PC-3 (cell line): ENCODE measurements around the gene SPSB1. TPM values are rescaled to one million over a fixed set of nuclear protein-coding genes. Genes with fewer than 3 reads are reported as not detected.

Experiments used
- ATAC-seq: fragments of 200-7000 bp; cut with Tn5 transposase; 2 replicates; pipeline ENCODE4 v1.9.1; 2020; ENCODE audit warnings: mild to moderate bottlenecking, moderate library complexity
- BruUV-seq: library from RNA; stranded (reverse); fragments of 400-500 nt; replicated peaks from 2 replicates; lab custom pipeline; 2021; lab: Mats Ljungman, UMichigan
- CTCF ChIA-PET: fragments of 300-600 bp; sonication (Branson Sonifier 250); formaldehyde crosslinking; loops from one replicate; lab custom pipeline; 2022; ENCODE audit warnings: antibody characterized with exemption; lab: Charles Lee
- POLR2A ChIA-PET: fragments of 300-600 bp; sonication (Branson Sonifier 250); formaldehyde crosslinking; loops from one replicate; lab custom pipeline; 2022; ENCODE audit warnings: antibody characterized with exemption; ENCODE audit not compliant: unreplicated experiment; lab: Charles Lee
- DNase-seq: peaks from one replicate; pipeline ENCODE4 v3.0.0-alpha.2; 2015
- H2AFZ ChIP-seq: fragments of 300-600 bp; sonication (generic); 2 replicates; pipeline ENCODE4 v1.6.0; 2016; ENCODE audit warnings: antibody characterized with exemption, low read length
- H3F3A ChIP-seq: fragments of 300-600 bp; sonication (generic); one replicate; pipeline ENCODE4 v1.6.0; 2017; ENCODE audit warnings: antibody characterized with exemption, low read length, control low read depth, mild to moderate bottlenecking; ENCODE audit not compliant: unreplicated experiment
- H3K27ac ChIP-seq: fragments of 300-600 bp; sonication (generic); 2 replicates; pipeline ENCODE4 v1.5.1; 2016; ENCODE audit warnings: mild to moderate bottlenecking, low read length
- H3K27me3 ChIP-seq: fragments of 300-600 bp; sonication (generic); 2 replicates; pipeline ENCODE4 v1.6.1; 2016; ENCODE audit warnings: low read length, mixed read lengths
- H3K36me3 ChIP-seq: fragments of 300-600 bp; sonication (generic); 2 replicates; pipeline ENCODE4 v1.6.1; 2016; ENCODE audit warnings: low read depth, mixed run types, low read length, mixed read lengths
- H3K4me1 ChIP-seq: fragments of 300-600 bp; sonication (generic); 2 replicates; pipeline ENCODE4 v1.5.1; 2016; ENCODE audit warnings: low read length; ENCODE audit not compliant: insufficient read depth
- H3K4me2 ChIP-seq: fragments of 300-600 bp; sonication (generic); 2 replicates; pipeline ENCODE4 v1.6.0; 2016; ENCODE audit warnings: low read length
- H3K4me3 ChIP-seq: fragments of 300-600 bp; sonication (generic); 2 replicates; pipeline ENCODE4 v1.5.1; 2016; ENCODE audit warnings: mild to moderate bottlenecking, low read length, mixed read lengths
- H3K79me2 ChIP-seq: fragments of 300-600 bp; sonication (generic); 2 replicates; pipeline ENCODE4 v1.6.1; 2017; ENCODE audit warnings: low read length, mixed read lengths
- H3K9ac ChIP-seq: fragments of 300-600 bp; sonication (generic); 2 replicates; pipeline ENCODE4 v1.6.0; 2016; ENCODE audit warnings: mild to moderate bottlenecking, low read length
- H3K9me2 ChIP-seq: fragments of 300-600 bp; sonication (generic); replicated peaks from 2 replicates; pipeline ENCODE4 v1.6.1; 2016; ENCODE audit warnings: mixed run types, low read length, mixed read lengths
- H3K9me3 ChIP-seq: fragments of 300-600 bp; sonication (generic); 2 replicates; pipeline ENCODE4 v1.6.1; 2016; ENCODE audit warnings: low read length, mixed read lengths
- H4K20me1 ChIP-seq: fragments of 300-600 bp; sonication (generic); 2 replicates; pipeline ENCODE4 v1.6.1; 2016; ENCODE audit warnings: low read length, mixed read lengths
- EZH2 ChIP-seq: fragments of 300-600 bp; sonication (generic); IDR thresholded peaks from one replicate; pipeline ENCODE4 v1.6.1; 2017; ENCODE audit warnings: antibody characterized with exemption, mild to moderate bottlenecking, low read length; ENCODE audit not compliant: unreplicated experiment
- EZH2phosphoT487 ChIP-seq: fragments of 300-600 bp; sonication (generic); IDR thresholded peaks from 2 replicates; pipeline ENCODE4 v1.6.1; 2018; ENCODE audit warnings: mild to moderate bottlenecking, antibody characterized with exemption, low read length, borderline replicate concordance
- intact Hi-C: fragments of 100-400 bp; cut with micrococcal nuclease; formaldehyde crosslinking; loops from 2 replicates; pipeline ENCODE4 v1.9.0; 2023
- total RNA-seq: library from RNA; depleted of rRNA; stranded (reverse); fragments of >200 nt; gene quantifications from 2 replicates; pipeline ENCODE4 v1.2.3, GENCODE V29; 2014
- TF ChIP-seq, protein P1 (sequence below): fragments of 300-600 bp; sonication (generic); conservative IDR thresholded peaks from 2 replicates; pipeline ENCODE4 v1.5.1; 2017; ENCODE audit warnings: antibody characterized with exemption, low read depth, mild to moderate bottlenecking, low read length

Gene SPSB1
- total RNA-seq, 1 experiment from 2014 or later: 18.1 TPM

- Histone ChIP-seq H3K4me3 (no peak overlapping the region), H3F3A (no peaks in the 10 kb centered on the region), H2AFZ (no peak overlapping the region), H4K20me1 (no peaks in the 10 kb centered on the region), H3K9me2 (no peaks in the 10 kb centered on the region), H3K9ac (no peak overlapping the region), H3K27ac (no peak overlapping the region), H3K36me3 (no peaks in the 10 kb centered on the region; the same call in 1 of the 2 replicates), H3K4me1 (no peaks in the 10 kb centered on the region), H3K4me2 (no peak overlapping the region), H3K79me2 (no peaks in the 10 kb centered on the region), H3K27me3 (no peaks in the 10 kb centered on the region), H3K9me3 (no peaks in the 10 kb centered on the region; the same call in 1 of the 2 replicates)
- intact Hi-C loops: no loop called here
- no peak for TF ChIP-seq EZH2
- TF ChIP-seq EZH2phosphoT487: no peak
- TF ChIP-seq, protein P1, sequence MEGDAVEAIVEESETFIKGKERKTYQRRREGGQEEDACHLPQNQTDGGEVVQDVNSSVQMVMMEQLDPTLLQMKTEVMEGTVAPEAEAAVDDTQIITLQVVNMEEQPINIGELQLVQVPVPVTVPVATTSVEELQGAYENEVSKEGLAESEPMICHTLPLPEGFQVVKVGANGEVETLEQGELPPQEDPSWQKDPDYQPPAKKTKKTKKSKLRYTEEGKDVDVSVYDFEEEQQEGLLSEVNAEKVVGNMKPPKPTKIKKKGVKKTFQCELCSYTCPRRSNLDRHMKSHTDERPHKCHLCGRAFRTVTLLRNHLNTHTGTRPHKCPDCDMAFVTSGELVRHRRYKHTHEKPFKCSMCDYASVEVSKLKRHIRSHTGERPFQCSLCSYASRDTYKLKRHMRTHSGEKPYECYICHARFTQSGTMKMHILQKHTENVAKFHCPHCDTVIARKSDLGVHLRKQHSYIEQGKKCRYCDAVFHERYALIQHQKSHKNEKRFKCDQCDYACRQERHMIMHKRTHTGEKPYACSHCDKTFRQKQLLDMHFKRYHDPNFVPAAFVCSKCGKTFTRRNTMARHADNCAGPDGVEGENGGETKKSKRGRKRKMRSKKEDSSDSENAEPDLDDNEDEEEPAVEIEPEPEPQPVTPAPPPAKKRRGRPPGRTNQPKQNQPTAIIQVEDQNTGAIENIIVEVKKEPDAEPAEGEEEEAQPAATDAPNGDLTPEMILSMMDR: no peak
- no TSS peak for BruUV-seq
- ChIA-PET POLR2A (no interaction called here), CTCF (no interaction called here)
- ATAC-seq (no peak), DNase-seq (no peak)
These were observed 36.4 kb upstream of the SPSB1 start for GRCh38 chr1:9256332-9256731.

- intact Hi-C loops: no loop called here
- CTCF ChIA-PET: no interaction called here
These were observed 34.8 kb upstream of the SPSB1 start for GRCh38 chr1:9257851-9258250.

GRCh38 chr1:9258629-9259028 lies 34.1 kb upstream of the SPSB1 start:
- ChIA-PET CTCF (no interaction called here), POLR2A (no interaction called here)
- DNase-seq (no peak), ATAC-seq (no peak)
- Histone ChIP-seq H3K4me3 (no peak overlapping the region), H3K9ac (no peak overlapping the region), H3K79me2 (no peaks in the 10 kb centered on the region), H3K9me3 (no peaks in the 10 kb centered on the region; the same call in 1 of the 2 replicates), H4K20me1 (no peaks in the 10 kb centered on the region), H3K27ac (no peak overlapping the region), H3F3A (no peaks in the 10 kb centered on the region), H3K4me1 (no peaks in the 10 kb centered on the region), H3K27me3 (no peaks in the 10 kb centered on the region), H3K4me2 (no peak overlapping the region), H2AFZ (no peak overlapping the region), H3K36me3 (no peaks in the 10 kb centered on the region; the same call in 1 of the 2 replicates), H3K9me2 (no peaks in the 10 kb centered on the region)
- BruUV-seq: no TSS peak
- intact Hi-C loops: no loop called here
- no peak for TF ChIP-seq EZH2
- TF ChIP-seq, protein P1: no peak
- TF ChIP-seq EZH2phosphoT487: no peak

More at GRCh38 chr1:9257851-9258250, 34.8 kb upstream of the SPSB1 start:
- Histone ChIP-seq H3K27me3 (no peaks in the 10 kb centered on the region), H3K27ac (no peak overlapping the region), H3K4me1 (no peaks in the 10 kb centered on the region), H3F3A (no peaks in the 10 kb centered on the region), H3K9ac (no peak overlapping the region), H3K79me2 (no peaks in the 10 kb centered on the region), H3K9me2 (no peaks in the 10 kb centered on the region), H3K4me3 (no peak overlapping the region), H2AFZ (no peak overlapping the region), H3K4me2 (no peak overlapping the region), H3K36me3 (no peaks in the 10 kb centered on the region; the same call in 1 of the 2 replicates), H3K9me3 (no peaks in the 10 kb centered on the region; the same call in 1 of the 2 replicates), H4K20me1 (no peaks in the 10 kb centered on the region)
- ATAC-seq (no peak), DNase-seq (no peak)
- no TSS peak for BruUV-seq
- POLR2A ChIA-PET: no interaction called here
- TF ChIP-seq EZH2phosphoT487 (no peak), EZH2 (no peak)
- TF ChIP-seq, protein P1: no peak
